CD4-positive, alpha-beta T cell treated with Interleukin-15 for 4 hours (primary cell): ENCODE data around the gene LSS.
"Not testable (repeated sequence)": the region's sequence is repeated elsewhere in the genome, so short reads cannot be mapped to it uniquely, and the experiment has no call there.

ENCODE experiments used
- DNase-seq: peaks from one replicate; pipeline ENCODE4 v3.0.0-alpha.2; 2020; ENCODE audit warnings: low spot score

LSS gene

DNA sequence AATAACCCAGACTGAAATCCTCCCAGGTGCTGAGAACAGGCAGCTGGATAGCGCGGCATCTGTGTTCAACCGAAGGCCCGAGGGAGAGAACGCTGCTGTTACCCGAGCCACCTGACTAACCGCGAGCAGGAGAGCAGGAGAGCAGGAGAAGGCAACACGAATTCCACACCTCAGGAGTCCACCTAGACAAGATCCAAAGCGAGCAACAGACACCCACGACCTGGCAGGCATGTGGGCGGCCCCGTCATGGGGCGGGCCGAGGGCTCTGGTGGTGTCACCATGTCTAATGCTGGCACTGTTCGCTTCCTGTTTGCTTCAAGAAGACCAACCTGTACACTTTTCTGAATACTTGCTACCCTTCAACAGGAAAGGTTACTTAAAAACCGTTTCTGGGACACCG, 23.4 kb downstream of the LSS start:
- no peak for DNase-seq

DNA sequence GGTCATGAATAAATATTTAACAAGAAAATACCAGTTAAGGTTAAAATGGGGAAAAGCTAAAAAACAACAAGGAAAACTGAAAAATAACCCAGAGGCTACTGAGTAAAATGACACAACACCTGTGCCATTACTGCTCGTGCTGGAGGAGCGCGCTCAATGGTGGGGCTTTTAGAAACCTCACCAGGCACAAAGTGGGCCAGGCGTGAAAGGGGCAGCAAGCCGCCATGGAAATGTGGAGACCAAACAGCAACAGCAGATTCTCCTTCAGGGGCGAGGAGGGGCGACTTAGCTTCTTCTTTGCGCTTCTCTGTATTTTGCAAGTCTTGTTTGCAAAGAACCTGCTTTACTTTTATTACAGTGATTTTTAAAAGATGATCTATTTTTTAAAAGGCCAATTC, 25.4 kb downstream of the LSS start:
- DNase-seq = no peak

- DNase-seq = no peak
Observed at GRCh38 chr21:46202592-46203202, 25.9 kb downstream of the LSS start.

GRCh38 chr21:46200877-46201803, 27.4 kb downstream of the LSS start:
- not testable (repeated sequence) for DNase-seq

- DNase-seq = no peak
Observed at GRCh38 chr21:46199436-46200373, 28.9 kb downstream of the LSS start.

GRCh38 chr21:46196733-46197132, 31.8 kb downstream of the LSS start:
- DNase-seq = no peak

DNA sequence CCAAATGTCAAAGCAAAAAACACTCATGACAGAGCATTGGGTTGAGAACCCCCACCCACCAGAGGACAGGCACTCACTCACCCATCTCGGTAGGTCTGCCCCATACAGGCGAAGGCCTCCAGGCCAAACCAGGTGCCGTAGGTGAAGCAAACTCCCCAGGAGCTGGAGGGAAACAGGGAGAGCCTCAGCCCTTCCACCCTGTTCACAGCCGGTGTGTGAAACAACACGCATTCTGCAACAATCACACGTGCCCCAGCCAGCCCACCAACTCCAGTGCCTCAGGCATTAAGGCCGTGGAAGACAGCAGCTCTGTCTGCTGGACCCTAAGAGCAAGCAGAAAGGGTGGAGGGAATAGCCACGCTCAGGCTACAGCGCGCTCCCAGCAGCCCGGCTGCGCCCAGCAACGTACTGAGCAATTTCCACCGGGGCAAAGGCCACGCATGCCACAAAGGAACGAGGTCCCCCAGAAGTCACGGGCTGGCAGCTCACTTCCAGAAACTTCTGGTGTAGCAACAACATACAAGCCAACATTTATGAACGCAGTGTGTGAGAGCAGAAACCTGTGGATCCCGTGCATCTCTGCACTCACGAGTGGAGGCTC, 32.9 kb downstream of the LSS start:
- DNase-seq = no peak

GRCh38 chr21:46194374-46195334, 33.9 kb downstream of the LSS start:
- DNase-seq = no peak

DNA sequence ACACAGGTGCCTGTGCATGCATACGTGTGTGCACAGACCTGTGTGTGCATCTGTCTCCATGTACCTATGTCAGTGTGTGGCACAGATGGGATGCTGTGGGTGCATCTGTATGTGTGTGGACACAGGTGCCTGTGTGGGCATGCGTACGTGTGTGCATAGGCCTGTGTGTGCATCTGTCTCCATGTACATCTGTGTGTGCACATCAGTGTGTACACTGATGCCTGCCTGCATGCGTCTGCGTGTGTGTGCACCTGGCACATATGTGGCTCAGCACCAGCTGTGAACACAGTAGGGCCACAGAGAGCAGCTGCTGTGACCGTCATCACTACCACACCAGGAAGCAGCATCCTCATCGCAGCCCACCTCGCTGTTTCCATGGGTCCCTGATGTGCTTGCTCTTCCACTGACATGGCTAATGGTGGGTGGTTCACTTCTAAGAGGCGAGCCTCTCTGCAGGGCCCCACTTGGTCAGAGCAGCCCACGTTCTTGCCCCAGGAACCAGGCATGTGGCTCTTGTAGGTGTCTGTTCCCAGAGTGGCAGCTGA, 34.7 kb downstream of the LSS start:
- DNase-seq = no peak

- no peak for DNase-seq
Observed at GRCh38 chr21:46191686-46192575, 36.6 kb downstream of the LSS start.

DNA sequence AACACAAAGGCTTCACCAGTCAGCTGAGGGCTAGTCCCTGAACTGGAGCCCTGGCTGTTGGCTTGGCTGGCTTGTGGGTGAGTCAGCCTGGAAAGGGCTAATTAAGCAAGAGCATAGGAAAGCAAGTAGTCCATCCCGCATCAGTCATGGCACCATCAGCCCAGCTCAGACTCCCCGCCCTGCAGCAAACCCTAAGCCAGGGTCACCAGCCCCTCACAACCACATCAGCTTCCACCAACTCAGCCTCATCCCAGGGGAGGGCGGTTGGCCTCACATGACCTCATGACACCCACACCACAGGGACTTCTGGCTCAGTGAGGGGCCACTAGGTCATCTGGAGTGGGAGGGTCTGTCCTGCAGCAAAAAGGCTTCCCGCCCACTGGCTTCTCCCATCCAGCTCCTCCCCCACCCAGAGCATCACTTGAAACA, 37.3 kb downstream of the LSS start:
- DNase-seq = no peak

DNA sequence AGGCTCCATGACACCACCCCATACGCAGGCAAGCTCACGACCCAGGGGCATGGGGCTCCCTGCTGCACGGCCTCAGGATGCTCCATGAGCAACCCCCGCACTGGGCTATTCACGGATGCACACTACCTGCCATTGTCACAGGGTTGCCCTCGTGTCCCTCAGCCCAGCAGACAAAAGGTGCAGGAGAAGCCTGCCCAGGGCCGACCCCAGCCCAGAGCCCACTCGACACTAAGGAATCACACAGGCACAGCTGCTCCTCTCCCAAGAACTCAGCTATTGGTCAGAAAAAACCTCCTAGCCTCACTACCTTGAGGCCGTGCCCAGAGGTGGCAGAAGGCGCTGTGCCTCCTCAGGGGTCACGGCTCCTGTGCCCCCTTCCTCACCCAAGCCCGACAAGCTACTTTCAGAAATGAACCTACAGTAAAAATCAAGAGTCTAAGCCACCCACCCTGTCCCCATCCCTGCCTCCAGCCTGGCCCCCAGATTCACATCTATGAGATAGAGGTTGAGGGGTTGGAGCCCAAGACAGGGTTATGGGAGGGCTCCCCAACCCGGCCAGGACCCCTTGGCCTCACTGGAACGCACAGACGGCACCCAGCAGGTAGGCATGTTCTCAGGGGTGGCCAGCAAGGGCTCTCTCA, 38.0 kb downstream of the LSS start:
- no peak for DNase-seq

GRCh38 chr21:46189959-46190490, 38.5 kb downstream of the LSS start:
- DNase-seq = no peak

- DNase-seq = no peak
Observed at GRCh38 chr21:46189213-46189958, 39.2 kb downstream of the LSS start.

DNA sequence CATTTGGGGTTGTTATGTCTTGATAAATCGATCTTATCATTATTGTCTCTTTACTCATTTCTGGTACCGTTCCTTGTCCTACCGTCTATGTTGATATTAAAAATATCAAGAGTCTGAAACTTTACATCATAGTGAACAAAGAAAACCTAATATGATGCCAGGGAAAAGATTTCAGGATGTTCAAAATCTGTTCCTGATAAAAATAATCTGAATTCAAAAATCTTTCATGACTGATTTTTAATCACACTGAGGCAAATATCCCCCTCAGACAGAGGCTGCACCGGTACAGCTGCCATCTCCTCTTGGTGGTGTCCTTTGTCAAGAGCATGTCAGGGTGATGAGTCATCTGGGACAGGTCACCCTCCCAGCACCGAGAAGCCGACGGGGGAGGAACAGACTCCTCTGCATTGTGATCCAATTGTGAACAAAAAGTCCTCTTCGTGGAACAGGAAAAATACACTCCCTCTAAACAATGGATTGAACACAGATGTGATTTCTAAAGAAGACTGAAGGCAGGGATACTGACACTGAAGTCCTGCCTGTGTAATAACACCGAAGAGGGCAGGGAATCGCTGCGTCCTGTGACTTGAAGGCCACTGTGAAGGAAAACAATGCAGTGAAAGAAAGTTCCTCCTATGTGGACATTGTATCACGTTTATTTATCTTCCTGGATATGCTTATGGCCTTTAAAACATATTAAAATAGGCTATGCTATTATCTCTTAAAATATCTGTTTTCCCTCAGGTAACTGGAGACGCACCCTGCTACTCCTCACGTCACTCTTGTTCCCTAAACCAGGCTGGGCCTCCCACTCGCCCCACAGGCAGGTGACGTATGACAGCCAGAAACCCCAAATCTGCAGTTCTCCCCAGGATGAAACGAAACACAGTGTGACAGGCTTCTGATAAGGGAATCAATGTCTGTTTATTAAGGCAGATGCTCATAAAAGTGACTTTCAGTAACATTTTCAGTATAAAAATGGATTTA, 40.1 kb downstream of the LSS start:
- no peak for DNase-seq

GRCh38 chr21:46187814-46188213, 40.8 kb downstream of the LSS start:
- no peak for DNase-seq

DNA sequence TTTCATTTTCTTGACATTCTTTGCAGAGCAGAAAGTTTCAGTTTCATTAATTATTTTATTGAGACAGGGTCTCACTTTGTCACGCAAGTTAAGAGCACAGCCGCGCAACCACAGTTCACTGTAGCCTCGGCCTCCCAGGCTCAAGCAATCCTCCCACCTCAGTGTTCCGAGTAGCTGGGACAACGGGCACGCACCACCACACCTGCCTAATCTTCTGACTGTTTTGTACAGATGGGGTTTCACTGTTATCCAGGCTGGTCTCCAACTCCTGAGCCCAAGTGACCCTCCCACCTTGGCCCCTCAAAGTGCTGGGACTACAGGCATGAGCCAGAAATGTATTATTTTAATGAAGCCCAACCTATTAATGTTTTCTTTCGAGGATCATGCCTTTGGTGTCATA, 41.3 kb downstream of the LSS start:
- no peak for DNase-seq
